ENCODE measurements around the gene TRIM54.
A peak's percentile ranks its signal among the peaks of the same experiment; 100 is the strongest.
"Not testable (repeated sequence)": the region's sequence is repeated elsewhere in the genome, so short reads cannot be mapped to it uniquely, and the experiment has no call there.

The TRIM54 gene

GRCh38 chr2:27256855-27257454 is 25.3 kb upstream of the TRIM54 start:
- DNase-seq (ENCODE audit: low read depth in 4 of 4, low spot score in 1 of 4), result no peak

DNA sequence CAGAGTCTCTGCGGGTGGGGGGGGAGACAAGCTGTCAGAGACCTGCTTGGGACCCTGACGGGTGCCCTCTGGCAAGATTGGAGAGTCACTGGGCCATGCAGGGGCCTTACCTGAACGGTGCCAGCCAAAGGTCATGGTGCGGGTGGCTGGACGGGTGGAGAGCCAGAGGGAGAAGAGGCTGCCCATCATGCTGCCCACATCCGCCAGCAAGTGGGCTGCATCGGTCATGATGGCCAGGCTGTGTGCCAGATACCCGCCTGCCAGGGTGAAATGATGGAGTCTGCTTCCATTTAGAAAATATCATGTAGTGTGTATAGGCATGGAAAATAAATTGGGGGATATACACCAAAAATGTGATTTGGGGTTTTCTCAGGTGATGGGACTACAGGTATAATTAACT is 24.2 kb upstream of the TRIM54 start:
- DNase-seq (ENCODE audit: low read depth in 4 of 4, low spot score in 1 of 4), result no peak

- no peak for DNase-seq (ENCODE audit: low read depth in 4 of 4, low spot score in 1 of 4)
Measured at GRCh38 chr2:27261241-27261925, 20.8 kb upstream of the TRIM54 start.

- no peak for DNase-seq (ENCODE audit: low read depth in 4 of 4, low spot score in 1 of 4)
Measured at GRCh38 chr2:27261926-27262298, 20.3 kb upstream of the TRIM54 start.

DNA sequence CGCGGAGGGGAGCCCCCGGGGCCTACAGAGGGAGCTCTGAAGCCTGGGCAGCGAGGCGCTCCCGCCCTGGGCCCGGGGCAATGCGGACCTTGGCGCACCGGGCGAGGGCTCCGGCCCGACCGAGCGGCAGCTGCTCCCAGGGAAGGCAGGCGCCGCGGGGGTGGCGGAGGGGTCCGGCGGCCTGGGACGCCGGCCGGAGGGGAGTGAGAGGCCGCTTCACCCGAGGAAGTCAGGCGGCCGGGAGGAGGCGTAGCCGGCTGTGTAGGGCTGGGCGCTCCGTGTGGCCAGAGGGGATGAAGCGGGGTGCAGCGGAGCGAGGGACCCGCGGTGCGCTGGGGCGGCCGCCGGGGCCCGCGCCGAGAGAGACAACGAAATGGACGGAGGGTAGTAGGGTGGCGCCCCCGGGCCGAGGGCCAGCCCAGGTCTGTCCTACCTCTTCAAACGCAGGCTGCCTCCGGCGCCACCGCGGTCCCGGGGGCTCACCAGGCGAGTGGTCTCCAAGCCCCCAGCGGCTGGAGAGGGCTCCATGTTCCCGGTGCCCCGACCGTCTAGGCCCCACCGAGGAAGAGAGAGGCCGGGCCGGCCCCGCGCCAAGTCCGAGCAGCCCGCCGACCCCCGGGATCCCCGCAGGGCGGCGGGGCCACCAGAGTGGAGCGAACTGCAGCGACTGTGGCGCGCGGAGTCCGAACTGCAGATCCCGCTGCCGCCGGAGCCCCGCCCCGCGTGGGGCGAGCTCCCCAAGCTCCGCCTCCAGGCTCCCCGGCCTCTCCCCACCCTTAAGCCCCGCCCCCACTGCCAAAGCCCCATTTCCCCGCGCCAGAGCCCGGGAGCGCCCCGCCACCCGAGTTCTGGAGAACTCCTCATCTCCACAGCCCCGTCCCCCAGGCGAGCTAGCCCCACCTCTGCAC is 19.6 kb upstream of the TRIM54 start, which contains the start of gene SLC30A3:
SLC30A3 (minus strand) TSS at position 669 of the 908 bp plus-strand sequence; CDS start at position 528, 141 bp downstream.
- DNase-seq (ENCODE audit: low read depth in 4 of 4, low spot score in 1 of 4), result peak; percentile 24 to 72 (median 50)

- no peak for DNase-seq (ENCODE audit: low read depth in 4 of 4, low spot score in 1 of 4)
Measured at GRCh38 chr2:27263287-27264252, 18.7 kb upstream of the TRIM54 start.

- no peak for DNase-seq (ENCODE audit: low read depth in 4 of 4, low spot score in 1 of 4)
Measured at GRCh38 chr2:27264253-27264752, 17.9 kb upstream of the TRIM54 start.

DNA sequence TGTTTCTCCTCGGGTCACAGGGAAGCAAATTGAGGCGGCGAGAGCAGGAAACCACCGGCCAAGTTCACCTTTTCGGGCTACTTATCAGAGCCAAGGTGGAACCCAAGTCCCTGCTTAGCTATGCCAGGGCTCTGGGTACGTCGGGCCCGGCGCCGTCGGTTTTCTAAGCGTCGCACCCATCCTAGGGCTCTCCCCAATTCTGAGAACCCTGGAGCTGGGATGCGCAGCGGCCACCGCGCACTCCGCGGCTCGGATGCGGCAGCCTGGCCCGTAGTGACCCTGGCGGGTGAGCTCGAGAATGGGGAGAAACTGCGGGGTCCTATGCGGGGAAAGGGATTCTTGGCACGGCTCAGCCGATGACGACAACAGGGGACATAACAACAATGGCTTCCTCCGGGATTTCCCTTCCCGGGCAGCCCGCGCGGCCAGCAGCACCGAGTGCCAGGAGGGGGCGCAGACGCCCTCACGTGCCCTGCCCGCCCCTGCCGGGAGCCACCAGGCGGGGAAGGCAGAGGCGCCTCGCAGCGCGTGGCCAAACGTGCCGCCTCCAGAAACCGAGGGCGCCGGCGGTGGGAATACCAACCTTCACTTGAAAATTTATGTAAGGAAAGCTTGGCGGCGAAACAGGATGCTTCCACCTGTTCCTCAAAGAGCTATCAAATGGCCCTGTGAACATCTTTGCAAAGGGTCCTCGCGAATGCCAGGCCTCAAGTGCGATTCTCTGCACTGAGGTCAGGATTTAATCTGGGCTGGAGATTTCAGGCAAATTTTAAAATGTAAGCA is 17.3 kb upstream of the TRIM54 start:
- DNase-seq (ENCODE audit: low read depth in 4 of 4, low spot score in 1 of 4), result peak in 3 of 4 experiments; percentile 34 to 58 (median 50)

DNA sequence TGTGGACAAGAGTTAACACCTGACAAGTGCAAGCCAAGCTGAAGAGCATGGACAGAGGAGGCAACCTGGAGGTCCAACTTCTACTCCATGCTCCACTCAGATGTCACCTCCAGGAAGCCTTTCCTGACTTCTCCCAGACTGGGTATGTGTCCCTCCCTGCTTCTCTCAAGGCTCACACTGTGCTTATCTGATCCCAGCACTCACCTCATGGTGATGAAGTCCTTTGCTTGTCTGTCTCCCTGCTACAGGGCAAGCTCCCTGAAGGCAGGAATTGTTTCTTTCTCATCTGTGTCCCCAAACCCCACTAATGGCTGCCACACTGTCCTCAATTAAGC is 16.7 kb upstream of the TRIM54 start:
- DNase-seq (ENCODE audit: low read depth in 4 of 4, low spot score in 1 of 4), result no peak

- DNase-seq (ENCODE audit: low read depth in 4 of 4, low spot score in 1 of 4), result not testable (repeated sequence)
Measured at GRCh38 chr2:27268296-27268695, 13.9 kb upstream of the TRIM54 start.

DNA sequence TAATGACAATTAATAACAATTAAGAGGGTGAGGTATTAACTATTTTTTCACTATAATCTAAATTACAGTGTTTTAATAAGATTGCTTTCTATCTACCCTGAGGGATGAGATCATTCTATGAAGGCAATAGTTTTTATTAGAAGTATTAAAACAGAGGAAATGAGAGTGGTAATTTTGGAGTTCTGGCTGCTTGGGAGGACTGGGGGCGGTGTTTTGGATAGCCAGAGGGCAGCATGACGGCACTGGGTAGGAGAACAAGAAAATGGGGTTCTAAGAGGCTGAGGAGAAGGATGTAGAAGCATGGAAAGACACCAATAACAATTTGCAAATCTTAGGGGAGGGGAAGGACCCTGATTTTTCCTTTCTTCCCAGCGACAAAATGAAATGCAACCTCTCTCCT is 12.1 kb upstream of the TRIM54 start:
- no peak for DNase-seq (ENCODE audit: low read depth in 4 of 4, low spot score in 1 of 4)

DNA sequence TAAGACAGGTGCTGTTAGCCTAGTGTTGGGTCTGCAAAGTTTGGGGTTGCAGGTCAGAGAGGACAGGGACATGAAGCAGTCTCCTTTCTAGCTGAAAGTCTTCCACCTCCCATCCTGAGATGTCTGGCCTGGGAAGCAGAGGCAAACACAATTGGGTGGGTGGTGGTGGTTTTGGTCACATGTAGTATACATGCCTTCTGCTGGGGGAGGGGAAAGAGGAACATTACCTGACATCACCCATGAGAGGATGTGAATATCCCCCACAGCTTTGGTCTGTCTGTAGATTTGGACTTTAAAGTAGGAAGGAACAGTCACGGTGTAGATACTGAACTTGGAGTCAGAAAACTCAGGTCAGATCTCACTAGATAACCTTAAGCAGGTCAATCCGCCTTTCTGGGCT is 11.6 kb upstream of the TRIM54 start:
- DNase-seq (ENCODE audit: low read depth in 4 of 4, low spot score in 1 of 4), result no peak

DNA sequence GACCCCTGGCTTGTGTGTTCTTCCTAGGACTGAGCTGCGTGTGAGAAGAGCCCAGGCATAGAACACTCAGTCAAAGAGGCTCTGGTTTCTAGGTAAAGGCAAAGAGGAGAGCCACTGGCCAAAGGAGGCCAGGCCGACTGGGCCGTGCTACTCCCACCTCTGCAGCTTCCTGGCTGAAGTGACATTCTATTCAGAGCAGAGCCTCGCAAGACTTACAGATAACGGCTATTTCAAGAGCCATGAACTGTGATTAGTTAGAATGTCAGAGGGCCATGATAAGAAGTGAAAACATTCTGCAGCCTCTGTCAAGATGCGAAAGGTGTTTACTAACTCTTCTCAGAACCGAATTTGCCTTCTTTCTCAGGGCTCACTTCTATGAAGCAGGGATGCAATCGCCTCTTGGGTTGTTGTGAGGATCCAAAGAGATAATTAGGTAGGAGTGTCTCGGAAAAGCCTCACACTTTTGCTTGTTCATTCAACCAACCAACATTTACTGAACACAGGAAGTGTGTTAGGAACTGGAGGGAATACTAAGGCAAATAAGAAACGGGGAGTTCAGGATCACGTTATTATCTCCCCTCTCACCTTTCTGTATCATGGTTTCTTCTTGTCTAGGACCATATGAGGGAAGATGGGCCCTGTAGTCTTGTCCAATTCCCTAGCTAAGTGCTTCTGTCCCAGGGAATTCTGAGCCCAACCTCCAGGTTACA is 10.4 kb upstream of the TRIM54 start:
- no peak for DNase-seq (ENCODE audit: low read depth in 4 of 4, low spot score in 1 of 4)

DNA sequence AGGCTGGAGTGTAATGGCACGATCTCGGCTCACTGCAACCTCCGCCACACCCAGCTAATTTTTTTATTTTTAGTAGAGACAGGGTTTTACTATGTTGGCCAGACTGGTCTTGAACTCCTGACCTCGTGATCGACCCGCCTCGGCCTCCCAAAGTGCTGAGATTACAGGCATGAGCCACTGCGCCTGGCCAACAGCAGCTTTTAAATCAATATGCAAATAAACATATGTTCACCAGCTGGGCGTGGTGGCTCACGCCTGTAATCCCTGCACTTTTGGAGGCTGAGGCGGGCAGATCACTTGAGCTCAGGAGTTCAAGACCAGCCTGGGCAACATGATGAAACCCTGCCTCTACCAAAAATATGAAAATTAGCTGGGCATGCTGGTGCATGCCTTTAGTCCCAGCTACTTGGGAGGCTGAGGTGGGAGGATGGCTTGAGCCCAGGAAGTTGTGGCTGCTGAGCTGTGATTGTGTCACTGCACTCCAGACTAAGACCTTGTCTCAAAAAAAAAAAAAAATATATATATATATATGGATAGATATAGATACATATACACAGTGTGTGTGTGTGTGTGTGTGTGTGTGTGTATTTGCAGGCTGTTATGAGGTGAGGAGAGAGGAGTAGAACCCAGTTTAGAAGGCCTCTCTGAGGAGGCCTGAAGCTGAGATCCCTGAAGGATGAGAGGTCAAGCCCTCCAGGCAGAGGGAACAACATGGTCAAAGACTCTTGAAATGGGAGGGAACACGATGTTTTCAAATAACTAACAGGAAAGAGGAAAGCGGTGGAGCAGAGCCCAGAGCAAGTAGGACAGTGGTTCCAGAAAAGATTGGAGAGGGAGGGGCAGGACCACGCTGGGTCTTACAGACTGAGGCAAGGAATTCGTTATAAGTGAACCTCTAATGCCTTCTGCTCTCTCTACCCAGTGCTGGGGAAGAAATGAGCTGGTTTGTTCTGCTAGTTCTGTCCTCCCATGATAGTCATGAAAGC is 9.4 kb upstream of the TRIM54 start:
- DNase-seq (ENCODE audit: low read depth in 4 of 4, low spot score in 1 of 4), result not testable (repeated sequence)

DNA sequence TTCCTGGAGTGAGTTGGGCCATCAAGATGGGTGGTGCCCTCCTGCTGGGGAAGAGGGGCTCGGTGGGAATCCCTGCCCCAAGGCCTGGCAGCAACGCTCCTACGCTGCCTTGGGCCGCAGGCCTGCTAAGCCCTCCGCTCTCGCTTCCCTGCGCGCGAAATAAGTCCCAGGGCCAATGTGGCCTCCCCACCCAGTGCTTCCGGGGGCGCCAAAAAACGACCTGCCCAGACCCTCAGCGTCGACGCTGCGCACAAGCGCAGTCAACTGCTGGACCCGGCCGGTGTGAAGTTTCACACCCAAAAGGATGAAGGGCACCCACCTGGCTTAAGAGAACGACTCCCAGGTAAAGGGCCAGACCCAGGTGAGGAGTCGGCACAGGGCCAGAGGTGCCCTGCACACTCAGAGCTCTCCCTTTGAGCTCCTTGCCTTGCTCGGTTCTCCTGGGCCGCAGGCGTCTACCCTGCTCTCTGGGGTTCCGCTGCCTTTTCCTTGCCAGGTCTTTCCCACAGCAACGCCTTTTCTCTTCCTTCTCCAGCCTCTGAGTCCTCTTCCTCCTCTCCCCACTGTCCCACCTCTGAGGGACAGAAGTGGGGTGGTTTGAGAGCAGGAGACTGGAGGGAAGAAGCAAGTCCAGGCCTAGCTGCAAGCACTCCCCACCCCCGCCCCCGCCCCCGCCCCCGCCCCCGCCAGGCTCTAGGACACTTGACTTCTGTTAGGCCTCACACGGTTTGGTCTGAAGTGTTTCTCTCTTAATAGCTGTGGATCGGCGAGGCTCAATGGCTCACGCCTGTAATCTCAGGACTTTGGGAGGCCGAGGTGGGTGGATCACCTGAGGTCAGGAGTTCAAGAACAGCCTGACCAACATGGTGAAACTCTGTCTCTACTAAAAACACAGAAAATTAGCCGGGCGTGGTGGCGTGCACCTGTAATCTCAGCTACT is 6.7 kb upstream of the TRIM54 start, which contains the start of gene DNAJC5G:
DNAJC5G (plus strand) TSS at position 223 of the 940 bp plus-strand sequence. CDS start 1,296 bp downstream, outside the sequence.
- DNase-seq (ENCODE audit: low read depth in 4 of 4, low spot score in 1 of 4), result no peak

DNA sequence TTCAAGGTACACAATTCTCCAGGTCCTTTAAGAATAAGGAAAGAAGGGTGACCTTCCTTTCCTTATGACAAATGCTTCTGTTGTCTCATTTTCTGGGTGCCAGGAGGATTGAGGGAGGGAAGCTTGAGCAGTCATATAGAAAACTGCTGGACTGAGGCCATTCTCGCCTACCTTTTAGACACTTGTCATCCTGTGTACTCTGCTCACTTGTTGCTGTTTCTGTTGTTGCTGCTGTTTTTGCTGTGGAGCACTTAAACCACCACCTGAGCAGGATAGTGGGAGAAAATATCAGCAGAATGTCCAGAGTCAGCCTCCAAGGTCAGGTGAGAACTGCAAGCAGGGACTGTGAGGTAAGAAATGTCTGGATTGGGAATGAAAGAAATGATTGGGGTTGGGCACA is 4.2 kb upstream of the TRIM54 start:
- no peak for DNase-seq (ENCODE audit: low read depth in 4 of 4, low spot score in 1 of 4)

- no peak for DNase-seq (ENCODE audit: low read depth in 4 of 4, low spot score in 1 of 4)
Measured at GRCh38 chr2:27280826-27281225, 1.4 kb upstream of the TRIM54 start.

All from stimulated activated CD4-positive, alpha-beta T cell treated with anti-CD3 and anti-CD28 coated beads, Interleukin-1b, Interleukin-23, amount 100 ng/mL, for 24 hours (primary cell).